ENCODE measurements around the gene JPT2. TPM values are rescaled to one million over a fixed set of nuclear protein-coding genes. Genes with fewer than 3 reads are reported as not detected.

The JPT2 gene
- total and polyA plus RNA-seq, 2 experiments from 2014 or later: 43.8 to 139 TPM

DNA sequence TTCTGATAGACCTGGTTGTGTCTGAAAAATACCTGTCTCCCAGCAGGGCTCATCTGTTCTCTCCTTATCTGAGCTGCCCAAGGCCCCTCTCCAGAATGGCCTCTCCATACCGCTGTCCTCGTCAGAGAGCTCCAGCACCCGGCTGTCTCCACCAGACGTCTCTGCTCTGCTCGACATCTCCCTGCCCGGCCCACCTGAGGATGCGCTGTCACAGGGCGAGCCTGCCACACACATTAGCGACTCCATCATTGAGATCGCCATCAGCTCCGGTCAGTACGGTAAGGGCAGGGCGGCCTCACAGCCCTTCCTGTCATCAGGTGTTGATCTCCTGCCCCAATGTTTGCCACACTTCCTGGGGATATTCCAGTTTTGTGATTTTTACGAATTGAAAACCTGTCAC is 10.2 kb upstream of the JPT2 start:
- no peak overlapping the region for H3K4me3 Mint-ChIP-seq
- H3K36me3 ChIP-seq (ENCODE audit: insufficient read depth): peaks cover 11% of the 10 kb centered on the region

More for the DNA sequence above, 10.2 kb upstream of the JPT2 start:
- H2AFZ ChIP-seq: no peak overlapping the region
- ATAC-seq (no peak), DNase-seq (ENCODE audit: low spot score) (no peak)
- H3K9me3 Mint-ChIP-seq: no peaks in the 10 kb centered on the region; the same call in 2 of the 3 replicates
- H3K27ac Mint-ChIP-seq: no peak overlapping the region
- H3K9me2 ChIP-seq (ENCODE audit: insufficient read depth): no peaks in the 10 kb centered on the region
- H3K4me1 Mint-ChIP-seq: no peaks in the 10 kb centered on the region
- H3K4me1 ChIP-seq (ENCODE audit: insufficient read depth): no peaks in the 10 kb centered on the region
- H3K4me3 ChIP-seq: no peak overlapping the region
- no peak overlapping the region for H3K27ac ChIP-seq (ENCODE audit: low read depth)
- TF ChIP-seq, protein P1, sequence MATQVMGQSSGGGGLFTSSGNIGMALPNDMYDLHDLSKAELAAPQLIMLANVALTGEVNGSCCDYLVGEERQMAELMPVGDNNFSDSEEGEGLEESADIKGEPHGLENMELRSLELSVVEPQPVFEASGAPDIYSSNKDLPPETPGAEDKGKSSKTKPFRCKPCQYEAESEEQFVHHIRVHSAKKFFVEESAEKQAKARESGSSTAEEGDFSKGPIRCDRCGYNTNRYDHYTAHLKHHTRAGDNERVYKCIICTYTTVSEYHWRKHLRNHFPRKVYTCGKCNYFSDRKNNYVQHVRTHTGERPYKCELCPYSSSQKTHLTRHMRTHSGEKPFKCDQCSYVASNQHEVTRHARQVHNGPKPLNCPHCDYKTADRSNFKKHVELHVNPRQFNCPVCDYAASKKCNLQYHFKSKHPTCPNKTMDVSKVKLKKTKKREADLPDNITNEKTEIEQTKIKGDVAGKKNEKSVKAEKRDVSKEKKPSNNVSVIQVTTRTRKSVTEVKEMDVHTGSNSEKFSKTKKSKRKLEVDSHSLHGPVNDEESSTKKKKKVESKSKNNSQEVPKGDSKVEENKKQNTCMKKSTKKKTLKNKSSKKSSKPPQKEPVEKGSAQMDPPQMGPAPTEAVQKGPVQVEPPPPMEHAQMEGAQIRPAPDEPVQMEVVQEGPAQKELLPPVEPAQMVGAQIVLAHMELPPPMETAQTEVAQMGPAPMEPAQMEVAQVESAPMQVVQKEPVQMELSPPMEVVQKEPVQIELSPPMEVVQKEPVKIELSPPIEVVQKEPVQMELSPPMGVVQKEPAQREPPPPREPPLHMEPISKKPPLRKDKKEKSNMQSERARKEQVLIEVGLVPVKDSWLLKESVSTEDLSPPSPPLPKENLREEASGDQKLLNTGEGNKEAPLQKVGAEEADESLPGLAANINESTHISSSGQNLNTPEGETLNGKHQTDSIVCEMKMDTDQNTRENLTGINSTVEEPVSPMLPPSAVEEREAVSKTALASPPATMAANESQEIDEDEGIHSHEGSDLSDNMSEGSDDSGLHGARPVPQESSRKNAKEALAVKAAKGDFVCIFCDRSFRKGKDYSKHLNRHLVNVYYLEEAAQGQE (IDR thresholded peaks at IDR 0.05; ENCODE audit: unreplicated experiment): no peak
- TF ChIP-seq ETS1 (IDR thresholded peaks at IDR 0.05) (no peak), EZH2phosphoT487 (IDR thresholded peaks at IDR 0.05; ENCODE audit: unreplicated experiment) (no peak), EZH2 (IDR thresholded peaks at IDR 0.05; ENCODE audit: low read depth, unreplicated experiment) (no peak), STAT1 (IDR thresholded peaks at IDR 0.05; ENCODE audit: unreplicated experiment) (no peak), JUNB (IDR thresholded peaks at IDR 0.05; ENCODE audit: unreplicated experiment) (no peak), ZNF462 (CRISPR knock-in tag; IDR thresholded peaks at IDR 0.05) (no peak), CREB1 (CRISPR knock-in tag; IDR thresholded peaks at IDR 0.05; ENCODE audit: low read depth) (no peak), ZNF331 (CRISPR knock-in tag; IDR thresholded peaks at IDR 0.05; ENCODE audit: low read depth) (no peak), ZNF114 (CRISPR knock-in tag; IDR thresholded peaks at IDR 0.05) (no peak), CTCF (conservative IDR thresholded peaks at IDR 0.05; ENCODE audit: low read depth in 2 of 2) (no peak), NANOG (IDR thresholded peaks at IDR 0.05; ENCODE audit: borderline replicate concordance) (no peak), POLR2AphosphoS5 (IDR thresholded peaks at IDR 0.05; ENCODE audit: low read depth) (no peak)
- H3K36me3 Mint-ChIP-seq (ENCODE audit: low read depth): peaks cover 82% of the 10 kb centered on the region
- H3K79me2 ChIP-seq (replicated peaks; ENCODE audit: insufficient read depth): no peaks in the 10 kb centered on the region
- no peaks in the 10 kb centered on the region for H3K27me3 ChIP-seq (ENCODE audit: insufficient read depth)
- no peaks in the 10 kb centered on the region for H3F3A ChIP-seq (replicated peaks; ENCODE audit: low read depth)
- H3K27me3 Mint-ChIP-seq (ENCODE audit: insufficient read depth, low read depth, poor library complexity): peaks cover 5% of the 10 kb centered on the region
- H3K4me2 ChIP-seq: no peak overlapping the region
- peaks cover 4% of the 10 kb centered on the region; the same call in 1 of the 2 replicates for H4K20me1 ChIP-seq (replicated peaks; ENCODE audit: insufficient read depth)
